COLO668 (cell line): ENCODE measurements around the gene SND1.

ENCODE experiments used
- DNase-seq: peaks from one replicate; lab custom pipeline; 2025; ENCODE audit not compliant: unreplicated experiment; lab: John Stamatoyannopoulos, UW

SND1 gene

GRCh38 chr7:127798023-127798422 lies 146.0 kb downstream of the SND1 start:
- DNase-seq: no peak

- DNase-seq: no peak
Observed at GRCh38 chr7:127798769-127799372, 146.9 kb downstream of the SND1 start.

DNA sequence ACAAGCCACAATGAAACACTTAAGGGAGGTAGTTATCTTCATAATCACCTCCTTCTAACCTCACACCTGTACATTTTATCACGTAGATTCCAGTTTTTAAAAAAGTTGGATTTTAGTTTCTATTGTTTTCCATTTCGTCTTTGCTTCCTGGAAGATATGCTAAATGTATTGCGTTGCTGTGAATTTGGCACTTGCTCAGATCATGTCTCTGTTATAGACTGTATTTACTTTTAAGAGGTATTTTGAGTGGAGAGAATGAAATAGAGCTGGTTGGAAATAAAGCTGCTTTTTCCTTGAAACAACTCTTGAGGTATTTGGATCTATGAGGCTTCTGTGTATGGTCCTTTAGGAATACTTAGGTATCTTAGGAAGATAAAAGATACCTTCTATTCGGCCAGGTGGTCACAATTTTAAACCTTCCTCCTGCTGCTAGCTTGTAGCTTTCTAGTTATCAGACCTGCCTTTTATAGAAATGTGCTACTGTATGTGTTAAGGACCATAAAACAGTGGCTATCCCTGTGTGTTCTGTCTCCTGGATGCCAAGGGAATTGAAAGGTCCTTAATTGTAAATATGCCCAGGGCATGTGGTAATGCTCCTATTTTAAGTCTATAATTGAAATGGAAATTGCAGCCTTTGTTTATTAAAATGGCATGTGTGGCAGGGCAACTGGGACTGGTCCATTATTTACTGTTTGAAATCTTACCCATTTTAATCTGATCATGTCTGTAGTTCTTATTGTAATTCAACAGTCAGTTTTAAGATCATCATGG lies 147.7 kb downstream of the SND1 start:
- DNase-seq: no peak

GRCh38 chr7:127802845-127803244 lies 150.9 kb downstream of the SND1 start:
- no peak for DNase-seq

DNA sequence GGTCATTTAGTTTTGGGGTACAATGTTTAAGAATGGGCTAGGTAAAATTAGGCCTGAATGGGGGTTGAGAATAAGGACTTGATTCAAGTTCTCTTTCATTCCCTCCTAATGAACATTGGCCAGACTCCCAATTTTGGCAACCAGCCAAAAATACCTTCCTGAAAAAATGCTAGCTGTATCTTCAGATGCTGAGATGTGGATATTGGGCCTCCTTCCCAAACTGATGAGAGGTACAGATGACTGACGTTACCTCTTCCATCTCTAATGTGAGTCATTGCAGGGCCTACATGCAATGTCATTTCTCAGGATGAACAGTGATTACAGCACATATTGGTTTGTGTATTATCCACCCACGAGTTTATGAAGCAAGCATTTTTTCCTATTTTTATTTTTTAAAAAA lies 151.6 kb downstream of the SND1 start:
- no peak for DNase-seq

DNA sequence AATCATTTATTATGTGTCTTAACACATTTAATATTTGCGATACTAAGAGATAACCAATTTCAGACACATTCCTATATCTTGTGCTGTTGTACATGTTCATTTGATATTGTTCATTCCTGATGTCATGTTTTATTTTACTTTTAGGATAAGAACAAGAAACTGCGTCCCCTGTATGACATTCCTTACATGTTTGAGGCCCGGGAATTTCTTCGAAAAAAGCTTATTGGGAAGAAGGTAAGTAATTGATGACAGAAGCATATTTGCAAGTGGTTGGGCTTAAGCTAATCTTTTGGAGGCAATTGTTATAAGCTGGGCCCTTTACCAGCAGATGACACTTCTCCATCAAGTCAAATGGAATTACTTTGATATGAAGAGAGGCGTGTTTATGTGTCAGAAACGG lies 155.3 kb downstream of the SND1 start:
- DNase-seq: no peak

DNA sequence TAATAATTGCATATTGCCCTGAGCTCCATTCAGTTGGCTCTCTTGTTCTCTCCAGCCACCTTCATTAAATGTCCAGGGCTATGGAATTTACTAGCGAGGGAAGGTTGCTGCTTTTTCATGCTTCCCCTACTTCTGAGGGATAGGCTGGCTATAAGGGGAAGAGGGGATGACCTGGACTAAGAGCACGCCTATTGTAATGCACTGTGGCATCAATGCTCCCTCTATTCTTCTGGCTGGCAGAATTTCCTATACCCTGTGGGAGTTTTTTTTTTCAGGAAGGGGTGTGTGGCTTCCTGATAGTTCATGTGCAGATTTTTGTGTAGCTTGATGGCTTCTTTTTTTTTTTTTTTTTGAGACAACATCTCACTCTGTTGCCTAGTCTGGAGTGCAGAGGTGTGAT lies 155.8 kb downstream of the SND1 start:
- no peak for DNase-seq

GRCh38 chr7:127809261-127809702 lies 157.3 kb downstream of the SND1 start:
- no peak for DNase-seq

DNA sequence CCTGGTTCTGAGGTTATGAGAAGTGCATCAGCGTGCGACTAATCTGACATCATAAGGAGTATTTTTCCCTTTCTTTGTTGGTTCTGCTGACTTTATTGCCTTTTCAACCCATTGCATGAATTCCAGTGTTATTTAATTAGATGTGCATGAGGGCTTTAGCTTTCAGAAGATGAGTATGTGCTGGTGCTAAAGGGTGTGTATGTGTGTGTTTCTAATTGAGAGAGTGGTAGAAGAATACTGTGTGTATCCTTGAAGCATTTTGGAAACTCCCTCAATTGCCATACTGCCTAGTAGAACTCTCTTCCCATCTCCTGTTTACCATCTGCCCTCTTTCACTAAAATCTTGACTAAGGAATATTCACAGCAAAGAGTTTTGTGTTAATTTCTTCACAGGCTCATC lies 158.1 kb downstream of the SND1 start:
- DNase-seq: no peak

DNA sequence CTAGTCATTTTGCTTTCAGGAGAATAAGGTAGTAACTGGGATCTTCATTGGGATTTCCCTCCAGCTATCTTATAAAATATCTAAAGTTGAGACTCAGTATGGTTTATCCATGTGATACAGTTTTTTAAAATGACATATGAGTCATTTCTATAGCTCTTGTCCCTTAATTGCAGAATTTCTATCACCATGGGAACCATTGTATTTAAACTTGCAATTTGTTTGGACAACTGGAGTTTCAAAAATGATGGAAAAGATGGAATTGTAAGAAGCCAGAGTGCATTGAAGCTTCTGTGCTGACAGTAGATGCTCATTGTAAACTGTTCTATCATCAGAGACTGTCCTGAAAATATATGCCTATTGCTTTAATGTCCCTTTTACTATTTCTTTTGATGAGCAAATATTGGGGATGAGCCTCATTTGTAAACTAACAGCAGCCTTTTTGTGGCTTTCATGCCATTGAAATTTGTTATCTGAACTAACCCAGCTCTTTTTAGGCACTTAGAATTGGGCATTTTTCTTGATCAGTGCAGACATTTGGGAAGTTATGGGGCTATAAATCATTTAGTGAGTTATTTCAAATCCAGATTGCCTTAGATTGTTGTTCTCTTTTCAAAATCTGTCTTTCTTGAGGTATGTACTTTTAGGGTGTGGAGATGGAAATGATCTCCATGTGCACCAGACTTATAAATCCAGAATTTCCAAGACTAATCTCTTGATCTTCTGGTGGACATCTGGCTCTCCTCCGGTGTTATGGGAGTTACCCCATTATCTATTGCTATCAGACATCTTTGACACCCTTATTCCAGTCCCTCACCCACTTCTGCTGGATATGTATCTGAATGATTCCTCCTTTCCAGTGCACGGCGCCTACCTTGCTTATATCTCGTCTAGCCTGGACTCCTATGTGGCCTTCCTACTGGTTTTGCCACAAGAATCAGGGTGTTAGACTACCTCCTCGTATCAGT lies 159.0 kb downstream of the SND1 start:
- DNase-seq: no peak

DNA sequence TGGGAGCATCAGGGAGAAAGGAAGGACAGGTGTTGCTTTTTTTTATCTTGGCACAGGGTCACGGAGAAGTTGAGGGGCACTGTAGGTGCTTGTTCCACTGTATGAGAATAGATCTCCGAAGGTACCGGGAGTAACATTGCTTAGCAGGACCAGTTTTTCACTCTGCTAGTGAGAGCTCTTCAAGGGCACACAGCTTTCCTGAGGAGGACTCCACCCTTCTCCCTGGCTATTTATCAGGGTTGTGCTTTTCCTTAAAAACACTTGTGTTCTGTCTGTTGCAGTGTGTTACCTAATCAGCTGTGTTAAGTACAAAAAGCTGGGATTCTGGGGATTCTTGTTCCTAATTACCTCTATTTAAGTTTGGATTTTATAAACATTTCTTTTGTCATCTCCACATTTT lies 160.5 kb downstream of the SND1 start:
- DNase-seq: no peak

- DNase-seq: no peak
Observed at GRCh38 chr7:127813991-127814541, 162.1 kb downstream of the SND1 start.

DNA sequence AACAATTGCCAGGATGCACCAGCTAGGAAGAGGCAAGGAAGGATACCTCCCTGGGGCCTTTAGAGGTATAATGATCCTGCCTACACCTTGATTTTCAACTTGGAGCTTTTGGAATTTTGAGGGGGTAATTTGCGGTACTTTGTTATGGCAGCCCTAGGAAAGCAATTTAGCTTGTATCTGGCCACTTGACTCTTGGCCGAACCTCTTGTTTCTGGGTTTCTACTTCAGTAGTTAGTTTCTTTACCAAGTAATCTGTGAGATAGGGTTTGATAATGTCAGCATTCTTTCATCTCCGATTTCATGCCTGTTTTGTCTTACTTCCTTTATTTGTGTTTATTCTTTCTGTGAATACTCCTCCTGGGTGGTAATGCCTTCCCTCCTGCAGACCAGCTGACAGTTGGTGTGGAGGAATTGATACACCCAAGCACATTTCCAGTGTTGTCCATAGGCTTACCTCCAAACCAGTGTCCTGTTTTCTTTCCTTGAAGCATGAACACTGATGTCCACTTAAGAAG lies 163.7 kb downstream of the SND1 start:
- DNase-seq: no peak

GRCh38 chr7:127816354-127817190 lies 164.6 kb downstream of the SND1 start:
- DNase-seq: no peak

DNA sequence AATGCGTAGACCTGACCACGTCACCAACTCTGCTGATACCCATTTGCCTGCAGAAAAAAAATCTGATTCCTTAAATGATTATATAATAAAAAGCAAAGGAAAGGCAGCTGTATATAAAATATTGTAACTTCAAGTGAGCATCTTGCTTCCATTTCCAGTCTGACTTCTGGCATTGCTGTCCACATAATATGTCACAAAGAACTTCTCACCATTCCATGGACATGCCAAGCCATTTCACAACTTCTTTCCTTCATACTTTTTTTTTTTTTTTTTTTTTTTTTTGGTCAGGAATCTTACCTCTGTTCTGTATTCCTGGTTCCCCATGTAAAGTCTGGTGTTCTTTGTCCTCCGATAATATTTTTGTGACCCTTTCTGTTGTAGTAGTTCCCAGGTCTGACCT lies 165.5 kb downstream of the SND1 start:
- no peak for DNase-seq

DNA sequence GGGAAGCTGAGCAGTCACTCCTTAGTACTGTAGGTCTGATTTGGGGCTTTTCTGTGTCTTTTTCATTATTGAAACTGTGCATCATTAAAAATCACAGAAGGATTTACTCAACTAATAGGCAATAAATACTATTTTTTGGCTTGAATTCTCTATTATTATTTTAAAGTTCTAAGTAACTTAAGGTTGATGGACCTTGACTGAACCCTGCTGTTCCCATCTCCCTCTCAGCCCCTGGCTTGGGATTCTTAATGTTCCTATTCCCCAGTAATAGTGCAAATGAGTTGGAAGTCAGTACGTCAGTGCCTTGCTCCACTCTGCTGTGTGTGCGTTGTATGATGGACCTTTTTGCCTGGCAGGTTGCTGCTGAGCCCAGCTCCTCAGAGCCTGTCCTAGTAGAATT lies 166.3 kb downstream of the SND1 start:
- DNase-seq: no peak

GRCh38 chr7:127819975-127820731 lies 168.2 kb downstream of the SND1 start:
- DNase-seq: no peak

DNA sequence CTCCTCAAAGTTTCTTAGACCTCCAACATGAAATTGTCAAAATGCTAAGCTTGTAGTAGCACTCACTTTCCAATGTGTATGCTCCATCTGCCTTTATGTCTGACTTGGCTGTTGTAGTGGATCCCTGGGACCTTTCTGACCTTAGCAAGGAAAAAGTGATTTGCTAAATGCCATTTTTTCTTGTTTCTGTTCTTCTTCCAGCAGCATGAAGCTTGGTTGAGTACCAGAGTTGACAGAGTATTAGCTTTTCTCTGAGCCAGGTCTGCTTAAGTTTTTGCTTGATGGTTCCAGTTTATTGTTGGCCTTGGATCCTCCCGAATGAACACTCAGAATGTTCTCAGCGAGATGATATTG lies 168.7 kb downstream of the SND1 start:
- DNase-seq: no peak

GRCh38 chr7:127821146-127821545 lies 169.2 kb downstream of the SND1 start:
- no peak for DNase-seq
